ENCODE results near the gene CAPN14. TPM values are rescaled to one million over a fixed set of nuclear protein-coding genes. Genes with fewer than 3 reads are reported as not detected.

The CAPN14 gene
- total RNA-seq, 1 experiment from 2014 or later, result 0.23 TPM

DNA sequence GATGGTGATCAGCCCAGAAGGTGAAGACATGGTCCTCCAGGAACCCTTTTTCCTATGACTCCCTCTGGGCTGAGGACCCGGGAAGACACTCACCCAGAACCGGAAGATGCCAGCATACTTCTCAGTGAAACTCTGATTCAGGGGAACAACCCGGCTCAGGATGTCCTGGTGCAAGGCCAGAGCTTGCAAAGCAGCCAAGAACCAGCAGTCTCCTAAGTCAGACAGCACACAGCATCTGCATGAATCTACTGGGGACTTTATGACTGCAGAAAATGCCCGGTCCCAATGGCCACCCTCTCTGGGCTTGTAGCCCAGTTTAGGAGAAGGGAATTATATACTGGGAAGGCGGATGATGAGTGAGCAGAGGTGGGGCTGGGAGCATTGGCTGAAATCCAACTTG, 15.3 kb downstream of the CAPN14 start:
- Mint-ChIP-seq H3K4me1 (ENCODE audit: low read depth, unreplicated experiment) (peaks cover 7% of the 10 kb centered on the region), H3K27ac (ENCODE audit: unreplicated experiment) (no peak overlapping the region), H3K4me3 (ENCODE audit: unreplicated experiment) (no peak overlapping the region), H3K36me3 (ENCODE audit: insufficient read depth, unreplicated experiment) (no peaks in the 10 kb centered on the region), H3K9me3 (ENCODE audit: unreplicated experiment) (no peaks in the 10 kb centered on the region), H3K27me3 (ENCODE audit: insufficient read depth, unreplicated experiment) (peaks cover 6% of the 10 kb centered on the region)
- ChIA-PET CTCF (no interaction called here), POLR2A (no interaction called here)
- Histone ChIP-seq H3K27me3 (replicated peaks; ENCODE audit: control insufficient read depth, insufficient read depth, low read length) (no peaks in the 10 kb centered on the region), H3K4me3 (ENCODE audit: low read depth, low read length) (no peak overlapping the region), H3K36me3 (ENCODE audit: control insufficient read depth, insufficient read depth, low read length) (no peaks in the 10 kb centered on the region), H3K4me1 (peaks cover 6% of the 10 kb centered on the region; the same call in 1 of the 2 replicates), H3K9me3 (no peaks in the 10 kb centered on the region)
- intact Hi-C loops (cut with micrococcal nuclease; ENCODE audit: unreplicated experiment), result no loop called here
- TF ChIP-seq, protein P1, sequence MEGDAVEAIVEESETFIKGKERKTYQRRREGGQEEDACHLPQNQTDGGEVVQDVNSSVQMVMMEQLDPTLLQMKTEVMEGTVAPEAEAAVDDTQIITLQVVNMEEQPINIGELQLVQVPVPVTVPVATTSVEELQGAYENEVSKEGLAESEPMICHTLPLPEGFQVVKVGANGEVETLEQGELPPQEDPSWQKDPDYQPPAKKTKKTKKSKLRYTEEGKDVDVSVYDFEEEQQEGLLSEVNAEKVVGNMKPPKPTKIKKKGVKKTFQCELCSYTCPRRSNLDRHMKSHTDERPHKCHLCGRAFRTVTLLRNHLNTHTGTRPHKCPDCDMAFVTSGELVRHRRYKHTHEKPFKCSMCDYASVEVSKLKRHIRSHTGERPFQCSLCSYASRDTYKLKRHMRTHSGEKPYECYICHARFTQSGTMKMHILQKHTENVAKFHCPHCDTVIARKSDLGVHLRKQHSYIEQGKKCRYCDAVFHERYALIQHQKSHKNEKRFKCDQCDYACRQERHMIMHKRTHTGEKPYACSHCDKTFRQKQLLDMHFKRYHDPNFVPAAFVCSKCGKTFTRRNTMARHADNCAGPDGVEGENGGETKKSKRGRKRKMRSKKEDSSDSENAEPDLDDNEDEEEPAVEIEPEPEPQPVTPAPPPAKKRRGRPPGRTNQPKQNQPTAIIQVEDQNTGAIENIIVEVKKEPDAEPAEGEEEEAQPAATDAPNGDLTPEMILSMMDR (IDR thresholded peaks at IDR 0.05; ENCODE audit: insufficient read depth in 1 of 2, low read depth in 1 of 2, low read length in 1 of 2, severe bottlenecking in 1 of 2, unreplicated experiment in 1 of 2), result no peak
- no peak for DNase-seq
- no TSS peak for BruUV-seq (replicated peaks)

- CTCF ChIA-PET, result no interaction called here
- H3K4me1 Mint-ChIP-seq (ENCODE audit: low read depth, unreplicated experiment), result peaks cover 7% of the 10 kb centered on the region
- no peak overlapping the region for H3K4me3 Mint-ChIP-seq (ENCODE audit: unreplicated experiment)
- no peaks in the 10 kb centered on the region for H3K9me3 Mint-ChIP-seq (ENCODE audit: unreplicated experiment)
- H3K36me3 Mint-ChIP-seq (ENCODE audit: insufficient read depth, unreplicated experiment), result no peaks in the 10 kb centered on the region
- H3K27ac Mint-ChIP-seq (ENCODE audit: unreplicated experiment), result no peak overlapping the region
- Histone ChIP-seq H3K4me3 (ENCODE audit: low read depth, low read length) (no peak overlapping the region), H3K27me3 (replicated peaks; ENCODE audit: control insufficient read depth, insufficient read depth, low read length) (no peaks in the 10 kb centered on the region), H3K4me1 (peaks cover 6% of the 10 kb centered on the region; the same call in 1 of the 2 replicates), H3K9me3 (no peaks in the 10 kb centered on the region), H3K36me3 (ENCODE audit: control insufficient read depth, insufficient read depth, low read length) (no peaks in the 10 kb centered on the region)
- BruUV-seq (replicated peaks), result no TSS peak
- intact Hi-C loops (cut with micrococcal nuclease; ENCODE audit: unreplicated experiment), result no loop called here
- no peak for DNase-seq
- TF ChIP-seq, protein P1 (IDR thresholded peaks at IDR 0.05; ENCODE audit: insufficient read depth in 1 of 2, low read depth in 1 of 2, low read length in 1 of 2, severe bottlenecking in 1 of 2, unreplicated experiment in 1 of 2), result no peak
- peaks cover 6% of the 10 kb centered on the region for H3K27me3 Mint-ChIP-seq (ENCODE audit: insufficient read depth, unreplicated experiment)
- POLR2A ChIA-PET, result no interaction called here
Observed at GRCh38 chr2:31200972-31201371, 16.3 kb downstream of the CAPN14 start.

- no peaks in the 10 kb centered on the region for H3K9me3 Mint-ChIP-seq (ENCODE audit: unreplicated experiment)
- H3K27ac Mint-ChIP-seq (ENCODE audit: unreplicated experiment), result no peak overlapping the region
- BruUV-seq (replicated peaks), result no TSS peak
- CTCF ChIA-PET, result no interaction called here
- TF ChIP-seq, protein P1 (IDR thresholded peaks at IDR 0.05; ENCODE audit: insufficient read depth in 1 of 2, low read depth in 1 of 2, low read length in 1 of 2, severe bottlenecking in 1 of 2, unreplicated experiment in 1 of 2), result no peak
- Histone ChIP-seq H3K9me3 (no peaks in the 10 kb centered on the region), H3K4me3 (ENCODE audit: low read depth, low read length) (no peak overlapping the region), H3K4me1 (peaks cover 6% of the 10 kb centered on the region; the same call in 1 of the 2 replicates), H3K36me3 (ENCODE audit: control insufficient read depth, insufficient read depth, low read length) (no peaks in the 10 kb centered on the region), H3K27me3 (replicated peaks; ENCODE audit: control insufficient read depth, insufficient read depth, low read length) (no peaks in the 10 kb centered on the region)
- peaks cover 6% of the 10 kb centered on the region for H3K27me3 Mint-ChIP-seq (ENCODE audit: insufficient read depth, unreplicated experiment)
- DNase-seq, result no peak
- no peak overlapping the region for H3K4me3 Mint-ChIP-seq (ENCODE audit: unreplicated experiment)
- intact Hi-C loops (cut with micrococcal nuclease; ENCODE audit: unreplicated experiment), result no loop called here
- POLR2A ChIA-PET, result no interaction called here
- no peaks in the 10 kb centered on the region for H3K36me3 Mint-ChIP-seq (ENCODE audit: insufficient read depth, unreplicated experiment)
- H3K4me1 Mint-ChIP-seq (ENCODE audit: low read depth, unreplicated experiment), result peaks cover 7% of the 10 kb centered on the region
Observed at GRCh38 chr2:31199206-31199605, 18.1 kb downstream of the CAPN14 start.
